ENCODE data around the gene RAB9A.
"Not testable (repeated sequence)": the region's sequence is repeated elsewhere in the genome, so short reads cannot be mapped to it uniquely, and the experiment has no call there.

RAB9A gene

DNA sequence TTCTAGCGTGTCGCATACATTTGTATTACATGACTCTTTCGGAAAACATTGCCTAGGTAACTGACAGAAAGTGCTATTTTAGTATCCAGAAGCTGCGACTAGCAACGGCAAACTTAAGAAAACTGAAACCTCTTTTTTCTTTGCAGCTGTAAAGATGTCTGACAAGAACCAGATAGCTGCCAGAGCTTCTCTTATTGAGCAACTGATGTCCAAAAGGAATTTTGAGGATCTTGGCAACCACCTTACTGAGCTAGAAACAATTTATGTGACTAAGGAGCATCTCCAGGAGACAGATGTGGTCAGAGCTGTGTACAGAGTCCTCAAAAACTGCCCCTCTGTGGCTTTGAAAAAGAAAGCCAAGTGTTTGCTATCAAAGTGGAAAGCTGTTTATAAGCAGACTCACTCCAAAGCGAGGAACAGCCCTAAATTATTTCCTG lies 26.6 kb upstream of the RAB9A start:
- Histone ChIP-seq H3K9ac (ENCODE audit: insufficient read length) (no peak overlapping the region), H3K9me3 (ENCODE audit: low read depth, low read length) (no peaks in the 10 kb centered on the region), H3K36me3 (ENCODE audit: insufficient read depth, low read length) (no peaks in the 10 kb centered on the region; the same call in 1 of the 2 replicates), H3K27ac (no peak overlapping the region), H3K4me3 (no peak overlapping the region)
- DNase-seq (ENCODE audit: low read depth, low spot score): no peak
- TF ChIP-seq POLR2AphosphoS5 (IDR thresholded peaks at IDR 0.05; ENCODE audit: borderline replicate concordance, low read depth, low read length) (no peak), FOXP2 (optimal IDR thresholded peaks at IDR 0.05; ENCODE audit: control extremely low read depth, extremely low read length, insufficient read depth) (no peak), EZH2 (IDR thresholded peaks at IDR 0.05) (no peak)

DNA sequence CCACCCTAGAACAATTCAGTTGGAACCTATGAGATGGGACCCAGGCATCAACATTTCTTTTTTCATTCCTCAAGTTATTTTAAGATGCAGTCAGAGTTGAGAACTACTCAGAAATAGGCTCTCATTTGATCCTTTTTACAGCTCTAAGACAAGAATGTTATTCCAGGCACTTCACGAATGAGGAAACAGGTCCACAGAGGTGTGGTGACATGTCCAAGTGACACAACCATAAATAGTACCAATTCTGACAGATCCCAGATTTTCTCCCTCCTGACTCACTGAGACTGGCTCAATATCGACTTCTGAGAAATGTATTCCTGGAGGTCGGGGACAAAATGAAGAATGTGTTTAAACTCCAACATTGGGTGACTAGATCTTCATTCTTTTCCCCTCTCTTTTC lies 24.9 kb upstream of the RAB9A start:
- Histone ChIP-seq H3K9me3 (ENCODE audit: low read depth, low read length) (no peaks in the 10 kb centered on the region), H3K9ac (ENCODE audit: insufficient read length) (no peak overlapping the region), H3K4me3 (no peak overlapping the region), H3K36me3 (ENCODE audit: insufficient read depth, low read length) (no peaks in the 10 kb centered on the region; the same call in 1 of the 2 replicates), H3K27ac (no peak overlapping the region)
- TF ChIP-seq FOXP2 (optimal IDR thresholded peaks at IDR 0.05; ENCODE audit: control extremely low read depth, extremely low read length, insufficient read depth) (no peak), POLR2AphosphoS5 (IDR thresholded peaks at IDR 0.05; ENCODE audit: borderline replicate concordance, low read depth, low read length) (no peak), EZH2 (IDR thresholded peaks at IDR 0.05) (no peak)
- no peak for DNase-seq (ENCODE audit: low read depth, low spot score)

DNA sequence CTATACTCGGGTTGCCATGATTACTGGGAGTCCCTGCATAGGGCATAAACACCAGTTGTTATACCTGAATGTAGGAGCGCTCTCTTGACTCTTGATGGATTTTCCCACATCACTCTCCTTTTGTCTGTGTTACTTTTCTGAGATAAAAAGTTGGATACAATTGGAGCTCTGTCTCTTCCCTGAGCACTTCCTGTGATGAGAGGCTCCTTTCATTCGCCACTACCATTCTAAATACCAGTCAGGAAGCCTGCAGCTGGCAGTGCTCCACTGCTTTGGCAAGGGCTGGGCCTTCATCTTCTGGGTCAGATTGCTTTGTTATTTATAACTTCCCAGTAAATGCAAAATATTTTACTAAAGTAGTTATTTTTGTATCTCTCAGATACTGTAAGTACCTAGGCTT lies 22.1 kb upstream of the RAB9A start:
- TF ChIP-seq POLR2AphosphoS5 (IDR thresholded peaks at IDR 0.05; ENCODE audit: borderline replicate concordance, low read depth, low read length) (no peak), EZH2 (IDR thresholded peaks at IDR 0.05) (no peak), FOXP2 (optimal IDR thresholded peaks at IDR 0.05; ENCODE audit: control extremely low read depth, extremely low read length, insufficient read depth) (no peak)
- H3K36me3 ChIP-seq (ENCODE audit: insufficient read depth, low read length): no peaks in the 10 kb centered on the region; the same call in 1 of the 2 replicates

DNA sequence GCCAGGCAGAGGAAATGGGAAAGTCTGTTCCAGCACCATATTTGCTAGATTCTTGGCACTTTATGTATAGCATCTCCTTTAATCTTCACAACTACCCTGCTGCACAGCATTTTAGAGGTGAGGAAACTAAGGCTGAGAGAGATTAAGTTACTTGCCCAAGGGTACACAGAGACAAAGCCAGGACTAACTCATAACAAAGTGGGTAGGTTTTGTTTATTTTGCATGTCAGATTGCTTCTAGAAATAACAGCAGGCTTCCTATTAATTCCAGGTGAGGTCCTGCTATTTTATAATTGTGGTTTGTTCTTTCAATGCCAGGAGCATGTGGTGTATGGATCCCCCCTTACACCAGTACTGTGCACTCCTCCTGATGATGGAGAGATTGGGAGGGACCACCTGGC lies 21.0 kb upstream of the RAB9A start:
- H3K9ac ChIP-seq (ENCODE audit: insufficient read length): no peak overlapping the region
- H3K36me3 ChIP-seq (ENCODE audit: insufficient read depth, low read length): no peaks in the 10 kb centered on the region; the same call in 1 of the 2 replicates
- H3K27ac ChIP-seq: no peak overlapping the region
- TF ChIP-seq FOXP2 (optimal IDR thresholded peaks at IDR 0.05; ENCODE audit: control extremely low read depth, extremely low read length, insufficient read depth): no peak
- TF ChIP-seq EZH2 (IDR thresholded peaks at IDR 0.05): no peak
- TF ChIP-seq POLR2AphosphoS5 (IDR thresholded peaks at IDR 0.05; ENCODE audit: borderline replicate concordance, low read depth, low read length): no peak
- no peak overlapping the region for H3K4me3 ChIP-seq
- no peak for DNase-seq (ENCODE audit: low read depth, low spot score)
- H3K9me3 ChIP-seq (ENCODE audit: low read depth, low read length): no peaks in the 10 kb centered on the region

More for the DNA sequence above, 22.1 kb upstream of the RAB9A start:
- DNase-seq (ENCODE audit: low read depth, low spot score): no peak
- Histone ChIP-seq H3K9me3 (ENCODE audit: low read depth, low read length) (no peaks in the 10 kb centered on the region), H3K27ac (no peak overlapping the region), H3K4me3 (no peak overlapping the region), H3K9ac (ENCODE audit: insufficient read length) (no peak overlapping the region)

DNA sequence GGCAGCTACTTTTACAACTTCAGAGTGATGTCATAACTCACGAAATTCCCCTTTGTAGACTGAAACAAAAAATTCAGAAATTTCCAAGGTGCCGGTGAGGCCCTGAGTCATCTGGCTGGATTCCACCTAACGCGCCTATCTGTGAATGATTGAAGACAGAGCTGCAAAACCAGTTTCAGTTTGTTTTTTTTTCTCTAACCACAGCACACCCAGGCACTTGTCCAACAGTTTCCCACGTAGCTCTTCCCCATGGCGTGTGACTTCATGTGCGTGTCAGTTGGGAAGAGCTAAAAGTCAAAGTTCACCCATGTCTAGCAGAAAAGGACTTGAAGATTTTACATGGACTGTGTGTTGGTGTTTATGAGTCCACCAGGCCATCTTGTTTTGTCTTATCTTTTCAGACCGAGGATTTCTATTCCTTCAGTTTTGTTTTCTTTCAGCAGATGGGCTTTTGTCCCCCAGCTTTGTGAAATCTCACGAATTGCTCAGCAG lies 19.6 kb upstream of the RAB9A start:
- H3K4me3 ChIP-seq: no peak overlapping the region
- H3K27ac ChIP-seq: no peak overlapping the region
- no peaks in the 10 kb centered on the region for H3K9me3 ChIP-seq (ENCODE audit: low read depth, low read length)
- H3K9ac ChIP-seq (ENCODE audit: insufficient read length): no peak overlapping the region
- DNase-seq (ENCODE audit: low read depth, low spot score): no peak
- TF ChIP-seq EZH2 (IDR thresholded peaks at IDR 0.05) (no peak), POLR2AphosphoS5 (IDR thresholded peaks at IDR 0.05; ENCODE audit: borderline replicate concordance, low read depth, low read length) (no peak), FOXP2 (optimal IDR thresholded peaks at IDR 0.05; ENCODE audit: control extremely low read depth, extremely low read length, insufficient read depth) (no peak)
- no peaks in the 10 kb centered on the region for H3K36me3 ChIP-seq (ENCODE audit: insufficient read depth, low read length)

DNA sequence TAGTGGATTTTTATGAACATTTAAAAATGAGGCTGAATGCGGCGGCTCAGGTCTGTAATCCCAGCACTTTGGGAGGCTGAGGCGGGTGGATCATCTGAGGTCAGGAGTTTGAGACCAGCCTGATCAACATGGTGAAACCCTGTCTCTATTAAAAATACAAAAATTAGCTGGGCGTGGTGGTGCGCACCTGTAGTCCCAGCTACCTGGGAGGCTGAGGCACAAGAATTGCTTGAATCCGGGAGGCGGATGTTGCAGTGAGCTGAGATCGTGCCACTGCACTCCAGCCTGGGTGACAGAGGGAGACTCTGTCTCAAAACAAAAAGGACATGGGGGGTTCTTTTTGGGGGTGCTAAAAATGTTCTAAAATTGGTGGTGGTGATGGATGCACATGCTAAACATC lies 19.2 kb upstream of the RAB9A start:
- not testable (repeated sequence) for H3K9me3 ChIP-seq (ENCODE audit: low read depth, low read length); H3K4me3 ChIP-seq; H3K36me3 ChIP-seq (ENCODE audit: insufficient read depth, low read length); H3K9ac ChIP-seq (ENCODE audit: insufficient read length); H3K27ac ChIP-seq; DNase-seq (ENCODE audit: low read depth, low spot score)

DNA sequence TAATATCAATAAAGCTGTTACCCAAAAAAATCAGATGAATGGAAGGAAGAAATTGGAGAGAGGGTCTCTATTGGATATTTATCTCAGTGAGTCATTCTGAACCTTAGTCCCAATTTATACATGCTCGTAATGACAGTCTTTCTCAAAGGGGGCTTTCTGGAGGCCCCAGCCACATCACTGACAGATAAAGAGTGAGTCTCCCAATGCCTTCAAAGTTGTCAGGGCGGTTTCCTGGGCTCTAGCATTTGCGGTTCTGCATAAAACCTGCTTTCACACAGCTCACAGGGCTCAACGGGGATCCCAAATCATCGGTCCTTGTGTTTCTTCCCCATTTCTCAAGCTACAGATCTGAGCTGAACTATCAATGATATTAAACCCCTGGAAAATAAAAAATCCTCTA lies 18.7 kb upstream of the RAB9A start:
- no peaks in the 10 kb centered on the region for H3K36me3 ChIP-seq (ENCODE audit: insufficient read depth, low read length)
- no peak for DNase-seq (ENCODE audit: low read depth, low spot score)
- H3K27ac ChIP-seq: no peak overlapping the region
- H3K9me3 ChIP-seq (ENCODE audit: low read depth, low read length): no peaks in the 10 kb centered on the region
- no peak for TF ChIP-seq FOXP2 (optimal IDR thresholded peaks at IDR 0.05; ENCODE audit: control extremely low read depth, extremely low read length, insufficient read depth)
- TF ChIP-seq POLR2AphosphoS5 (IDR thresholded peaks at IDR 0.05; ENCODE audit: borderline replicate concordance, low read depth, low read length): no peak
- TF ChIP-seq EZH2 (IDR thresholded peaks at IDR 0.05): no peak
- no peak overlapping the region for H3K4me3 ChIP-seq
- no peak overlapping the region for H3K9ac ChIP-seq (ENCODE audit: insufficient read length)

DNA sequence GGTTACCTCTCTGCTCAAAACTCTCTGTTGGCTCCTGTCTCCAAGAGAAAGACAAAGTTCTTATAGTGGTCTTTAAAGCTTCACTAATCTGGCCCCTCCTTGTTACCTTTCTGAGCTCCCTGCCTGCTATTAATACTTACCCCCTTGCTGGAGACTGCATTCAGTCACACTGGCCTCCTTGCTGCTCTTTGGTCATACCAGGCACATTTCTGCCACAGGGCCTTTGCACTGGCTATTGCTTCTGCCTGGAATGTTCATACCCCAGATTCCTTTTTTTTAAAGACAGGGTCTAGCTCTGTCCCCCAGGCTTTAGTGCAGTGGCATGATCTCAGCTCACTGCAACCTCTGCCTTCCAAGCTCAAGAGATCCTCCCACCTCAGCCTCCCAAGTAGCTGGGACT lies 15.9 kb upstream of the RAB9A start:
- H3K4me3 ChIP-seq: no peak overlapping the region
- DNase-seq (ENCODE audit: low read depth, low spot score): no peak
- no peaks in the 10 kb centered on the region for H3K9me3 ChIP-seq (ENCODE audit: low read depth, low read length)
- no peak overlapping the region for H3K9ac ChIP-seq (ENCODE audit: insufficient read length)
- H3K36me3 ChIP-seq (ENCODE audit: insufficient read depth, low read length): no peaks in the 10 kb centered on the region
- TF ChIP-seq FOXP2 (optimal IDR thresholded peaks at IDR 0.05; ENCODE audit: control extremely low read depth, extremely low read length, insufficient read depth) (no peak), POLR2AphosphoS5 (IDR thresholded peaks at IDR 0.05; ENCODE audit: borderline replicate concordance, low read depth, low read length) (no peak), EZH2 (IDR thresholded peaks at IDR 0.05) (no peak)
- no peak overlapping the region for H3K27ac ChIP-seq

DNA sequence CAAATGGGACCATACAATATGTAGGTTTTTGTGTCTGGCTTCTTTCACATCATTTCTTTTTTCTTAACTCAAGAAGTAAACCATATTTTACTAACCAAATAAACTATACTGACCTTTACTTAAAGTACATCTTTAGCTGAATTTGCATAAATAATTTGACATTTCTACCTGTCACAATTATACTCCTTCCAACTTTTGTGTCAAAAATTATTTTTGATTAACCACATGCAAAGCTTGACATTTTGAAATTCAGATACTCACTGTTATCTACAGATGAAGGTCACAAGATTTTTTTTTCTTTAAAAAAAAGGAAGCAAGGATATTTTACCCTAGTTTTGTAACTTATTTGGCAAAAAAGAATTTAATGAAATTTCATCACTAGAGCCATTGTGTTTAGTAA lies 12.0 kb upstream of the RAB9A start:
- H3K27ac ChIP-seq: no peak overlapping the region
- no peak overlapping the region for H3K4me3 ChIP-seq
- no peak for DNase-seq (ENCODE audit: low read depth, low spot score)
- no peaks in the 10 kb centered on the region for H3K9me3 ChIP-seq (ENCODE audit: low read depth, low read length)
- TF ChIP-seq EZH2 (IDR thresholded peaks at IDR 0.05) (no peak), POLR2AphosphoS5 (IDR thresholded peaks at IDR 0.05; ENCODE audit: borderline replicate concordance, low read depth, low read length) (no peak), FOXP2 (optimal IDR thresholded peaks at IDR 0.05; ENCODE audit: control extremely low read depth, extremely low read length, insufficient read depth) (no peak)
- no peak overlapping the region for H3K9ac ChIP-seq (ENCODE audit: insufficient read length)
- H3K36me3 ChIP-seq (ENCODE audit: insufficient read depth, low read length): no peaks in the 10 kb centered on the region

DNA sequence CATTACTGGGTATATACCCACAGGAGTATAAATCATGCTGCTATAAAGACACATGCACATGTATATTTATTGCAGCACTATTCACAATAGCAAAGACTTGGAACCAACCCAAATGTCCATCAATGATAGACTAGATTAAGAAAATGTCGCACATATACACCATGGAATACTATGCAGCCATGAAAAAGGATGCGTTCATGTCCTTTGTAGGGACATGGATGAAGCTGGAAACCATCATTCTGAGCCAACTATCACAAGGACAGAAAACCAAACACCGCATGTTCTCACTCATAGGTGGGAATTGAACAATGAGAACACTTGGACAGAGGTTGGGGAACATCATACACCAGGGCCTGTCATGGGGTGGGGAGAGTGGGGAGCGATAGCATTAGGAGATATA lies 9.2 kb upstream of the RAB9A start:
- not testable (repeated sequence) for DNase-seq (ENCODE audit: low read depth, low spot score); H3K9ac ChIP-seq (ENCODE audit: insufficient read length); H3K9me3 ChIP-seq (ENCODE audit: low read depth, low read length); H3K36me3 ChIP-seq (ENCODE audit: insufficient read depth, low read length); H3K27ac ChIP-seq; H3K4me3 ChIP-seq
